ENCODE measurements around the gene ANO2.
"Not testable (repeated sequence)": the region's sequence is repeated elsewhere in the genome, so short reads cannot be mapped to it uniquely, and the experiment has no call there.

Gene ANO2

DNA sequence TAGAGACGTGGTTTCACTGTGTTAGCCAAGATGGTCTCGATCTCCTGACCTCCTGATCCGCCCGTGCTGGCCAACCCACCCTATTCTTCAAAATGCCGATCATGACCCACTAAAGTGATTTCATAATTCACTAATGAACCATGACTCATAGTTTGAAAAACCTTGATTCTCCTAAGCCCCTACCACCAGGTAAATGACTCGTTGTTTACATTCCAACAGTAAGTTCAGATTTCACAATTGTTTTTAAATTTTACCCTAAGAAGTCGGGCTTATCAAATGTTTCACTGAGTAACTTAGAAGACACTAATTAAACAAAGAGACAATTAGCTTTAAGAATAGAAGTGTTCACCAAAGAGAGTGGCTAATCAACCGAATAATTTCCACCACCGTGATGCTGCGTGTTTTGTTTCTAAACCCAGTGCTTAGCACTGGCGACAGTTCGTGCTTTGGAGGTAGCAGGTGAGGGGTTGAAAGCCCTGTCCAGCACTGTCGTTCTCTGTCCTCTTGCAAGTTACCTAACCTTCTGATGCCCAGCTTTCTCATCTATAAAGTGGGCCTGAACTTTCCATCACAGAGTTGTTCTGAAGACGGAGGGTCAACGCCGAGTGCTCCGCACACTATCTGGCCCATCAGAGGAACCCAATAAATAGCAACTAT, 376.6 kb downstream of the ANO2 start:
- FAIRE-seq (no peak), DNase-seq (ENCODE audit: insufficient read length, low spot score) (no peak)

DNA sequence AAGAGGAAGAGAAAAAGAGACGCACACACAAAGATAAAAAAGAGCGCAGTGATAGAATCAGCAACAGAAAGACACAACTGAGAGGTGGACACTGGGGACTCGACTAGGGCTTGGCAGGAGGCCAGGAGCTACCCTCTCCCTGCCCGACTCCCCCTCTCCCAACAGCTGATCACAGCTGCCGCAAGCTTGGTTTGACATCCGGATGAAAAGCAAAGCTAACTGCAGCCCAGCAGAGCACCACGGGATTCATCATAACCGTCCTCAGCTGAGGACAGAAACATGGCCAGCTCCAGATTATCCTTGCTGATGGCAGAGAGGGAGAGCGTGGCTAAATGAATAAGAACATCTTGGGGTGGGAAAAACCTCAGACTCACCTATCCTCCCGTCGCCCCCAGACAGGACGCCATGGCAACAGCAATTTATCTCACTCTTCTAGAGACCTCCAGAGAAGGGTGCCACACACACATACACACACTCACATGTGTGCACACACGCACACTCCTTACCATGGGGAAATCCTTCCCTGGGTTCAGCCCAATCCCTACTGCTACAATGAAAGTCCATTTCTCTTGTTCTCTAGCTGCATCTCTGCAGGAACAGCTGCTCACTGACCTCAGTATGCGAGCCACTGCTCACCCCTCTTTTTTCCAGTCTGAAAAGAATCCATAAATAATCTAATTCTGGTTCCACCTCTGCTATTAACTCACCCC, 377.9 kb downstream of the ANO2 start:
- FAIRE-seq: peak; percentile 13
- DNase-seq (ENCODE audit: insufficient read length, low spot score): no peak

DNA sequence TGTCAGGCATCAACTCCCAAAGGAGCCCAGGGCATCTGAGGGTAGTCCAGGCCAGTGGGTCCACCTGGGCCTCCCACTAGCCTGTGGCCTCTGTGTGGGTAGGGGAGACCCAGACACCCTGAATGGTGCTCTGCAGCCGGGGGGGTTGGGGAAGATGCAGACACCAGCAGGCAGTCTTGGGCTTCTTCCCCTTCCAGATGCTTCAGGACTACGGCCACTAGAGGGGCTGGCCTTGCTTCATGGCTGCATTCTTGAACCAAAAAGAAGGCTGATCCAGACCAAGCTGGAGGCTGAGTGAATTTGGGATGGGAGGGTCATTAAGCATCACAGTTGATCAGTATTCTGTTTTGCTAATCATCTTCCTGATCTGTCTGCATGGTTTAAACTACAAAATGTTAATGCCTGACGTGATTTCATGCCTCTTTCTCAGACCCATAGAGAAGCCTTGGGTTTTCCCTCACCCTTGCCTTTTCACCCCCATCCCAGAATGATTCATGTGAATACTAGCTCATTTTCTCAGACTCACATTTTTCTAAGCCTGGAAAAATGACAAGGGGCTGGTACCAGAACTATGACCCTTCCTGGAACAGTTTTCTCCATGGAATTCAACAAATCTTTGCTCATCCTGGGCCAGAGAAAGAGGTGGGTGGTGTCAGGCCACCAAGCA, 379.0 kb downstream of the ANO2 start:
- no peak for FAIRE-seq
- DNase-seq (ENCODE audit: insufficient read length, low spot score): no peak

DNA sequence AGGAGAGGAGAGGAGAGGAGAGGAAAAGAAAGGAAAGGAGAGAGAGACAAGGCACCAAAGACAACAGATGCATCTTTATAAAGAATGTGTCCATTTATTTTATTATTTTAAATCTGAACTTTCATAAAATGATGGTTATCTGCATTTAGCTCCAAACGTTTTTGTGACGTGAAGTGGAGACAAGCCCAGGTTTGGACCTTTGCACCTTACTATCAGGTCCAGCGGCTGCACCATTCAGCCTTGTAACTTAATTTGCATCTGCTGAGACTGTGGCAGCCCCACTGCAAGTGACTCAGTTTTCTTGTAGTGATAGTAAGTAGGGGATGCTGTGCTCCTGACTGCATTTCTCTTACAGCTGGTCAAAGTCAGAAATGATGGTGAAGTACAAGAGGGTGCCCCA, 382.5 kb downstream of the ANO2 start:
- DNase-seq (ENCODE audit: insufficient read length, low spot score) (no peak), FAIRE-seq (no peak)

DNA sequence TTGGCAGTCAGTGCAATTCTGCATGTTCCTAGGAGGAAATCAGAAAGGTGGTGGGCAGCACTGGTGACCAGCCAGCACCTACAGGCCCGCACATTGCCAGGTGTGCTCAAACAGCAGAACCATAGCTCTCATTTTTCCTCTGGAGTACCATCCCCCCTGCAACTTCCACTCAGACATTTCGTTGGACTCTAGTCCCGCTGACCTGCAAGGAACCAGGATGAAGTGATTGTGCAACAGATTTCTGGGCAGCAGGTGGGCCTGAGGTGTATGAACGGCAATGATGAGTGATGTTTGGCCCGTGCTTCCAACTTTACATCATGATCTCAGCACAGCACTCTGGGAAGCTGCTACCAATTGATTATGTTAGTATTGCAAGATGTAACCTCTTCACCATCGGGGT, 383.2 kb downstream of the ANO2 start:
- DNase-seq (ENCODE audit: insufficient read length, low spot score) (no peak), FAIRE-seq (no peak)

DNA sequence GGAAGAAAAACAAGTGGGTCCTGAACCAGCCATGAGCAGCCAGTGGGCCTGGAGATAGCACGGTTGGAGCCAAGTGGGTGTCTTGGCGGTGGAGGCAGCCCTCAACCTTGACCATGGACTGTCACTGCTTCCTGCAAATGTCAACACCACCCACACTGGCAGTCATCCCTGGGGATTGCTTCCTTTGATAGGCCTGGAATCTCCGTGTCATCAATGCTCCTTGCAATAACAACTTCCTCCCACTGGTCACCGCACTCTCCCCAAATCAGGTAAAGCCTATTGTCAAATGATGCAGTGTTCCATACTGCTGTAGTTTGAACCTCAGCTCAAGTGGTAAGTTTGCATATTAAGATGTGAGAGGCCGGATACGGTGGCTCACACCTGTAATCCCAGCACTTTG, 384.0 kb downstream of the ANO2 start:
- DNase-seq (ENCODE audit: insufficient read length, low spot score) (no peak), FAIRE-seq (no peak)

DNA sequence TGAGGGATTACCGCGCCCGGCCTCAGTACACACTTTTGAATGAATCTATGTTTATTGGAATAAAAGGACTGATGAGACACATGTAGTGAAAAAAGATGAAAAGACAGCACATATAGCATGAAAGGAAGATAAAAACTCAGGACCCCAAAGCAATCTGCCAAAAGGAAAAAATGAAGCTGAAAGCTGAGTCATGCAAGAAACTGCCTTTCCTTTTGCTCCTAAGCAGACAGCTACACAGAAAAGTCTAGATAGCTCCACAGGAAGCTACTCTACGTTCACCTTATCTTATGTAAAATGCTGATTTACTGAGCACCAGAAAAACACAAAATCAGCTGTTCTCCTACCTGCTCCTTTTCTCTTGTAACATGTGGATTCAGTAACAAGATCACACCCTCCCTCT, 384.8 kb downstream of the ANO2 start:
- FAIRE-seq: no peak

DNA sequence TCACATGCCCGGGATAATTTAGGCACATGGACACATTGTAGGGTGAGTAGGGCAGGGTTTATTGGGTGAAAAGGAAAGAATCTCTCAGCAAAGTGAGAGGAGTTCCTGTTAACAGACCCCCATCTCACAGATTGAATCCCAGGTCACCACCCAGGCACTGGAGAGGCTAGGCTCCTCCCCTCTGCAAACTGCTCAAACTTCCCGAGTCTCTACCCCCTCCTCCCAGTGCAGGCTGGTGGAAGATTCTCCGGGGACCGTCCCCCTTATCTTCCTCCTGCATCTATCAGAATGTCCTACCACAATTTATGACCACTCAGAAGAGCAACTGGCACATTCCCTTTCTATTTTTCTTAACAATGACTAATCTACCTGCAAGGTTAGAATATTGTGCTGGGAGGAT, 387.2 kb downstream of the ANO2 start:
- DNase-seq (ENCODE audit: insufficient read length, low spot score): no peak
- FAIRE-seq: no peak

More for the DNA sequence above, 384.8 kb downstream of the ANO2 start:
- no peak for DNase-seq (ENCODE audit: insufficient read length, low spot score)

DNA sequence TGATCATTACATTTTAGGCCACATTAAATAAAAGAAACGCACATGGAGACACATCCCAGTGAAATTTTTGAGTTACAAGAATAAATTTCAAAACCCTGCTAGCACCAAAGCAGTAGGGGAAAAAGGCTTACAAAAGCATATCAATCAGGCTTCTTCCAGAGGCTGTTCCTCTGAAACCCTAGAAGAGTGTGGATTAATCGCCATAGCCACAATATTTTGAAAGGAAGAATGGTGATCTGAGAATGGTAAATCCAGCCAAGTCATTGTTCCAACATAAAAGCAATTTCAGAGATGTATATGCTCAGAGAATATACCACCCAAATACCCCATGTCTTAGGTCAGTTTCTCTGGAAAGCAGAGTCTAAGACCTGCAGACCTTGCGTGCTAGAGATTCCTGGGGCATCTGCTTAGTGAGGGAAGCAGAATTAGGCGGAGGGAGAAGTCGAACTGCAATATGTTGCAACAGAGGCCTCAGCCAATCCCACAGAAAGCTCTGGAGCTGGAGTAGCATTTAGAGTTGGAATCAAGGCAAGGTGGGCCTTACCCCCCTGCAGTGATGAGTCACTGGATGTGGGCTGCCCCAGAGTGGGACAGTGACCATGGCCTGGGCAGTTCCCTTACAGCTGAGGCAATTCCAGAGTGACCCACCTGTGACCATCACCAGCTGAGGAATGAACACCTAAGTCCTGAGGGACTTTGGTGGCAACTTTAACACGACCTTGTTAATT, 387.9 kb downstream of the ANO2 start:
- DNase-seq (ENCODE audit: insufficient read length, low spot score) (no peak), FAIRE-seq (no peak)

DNA sequence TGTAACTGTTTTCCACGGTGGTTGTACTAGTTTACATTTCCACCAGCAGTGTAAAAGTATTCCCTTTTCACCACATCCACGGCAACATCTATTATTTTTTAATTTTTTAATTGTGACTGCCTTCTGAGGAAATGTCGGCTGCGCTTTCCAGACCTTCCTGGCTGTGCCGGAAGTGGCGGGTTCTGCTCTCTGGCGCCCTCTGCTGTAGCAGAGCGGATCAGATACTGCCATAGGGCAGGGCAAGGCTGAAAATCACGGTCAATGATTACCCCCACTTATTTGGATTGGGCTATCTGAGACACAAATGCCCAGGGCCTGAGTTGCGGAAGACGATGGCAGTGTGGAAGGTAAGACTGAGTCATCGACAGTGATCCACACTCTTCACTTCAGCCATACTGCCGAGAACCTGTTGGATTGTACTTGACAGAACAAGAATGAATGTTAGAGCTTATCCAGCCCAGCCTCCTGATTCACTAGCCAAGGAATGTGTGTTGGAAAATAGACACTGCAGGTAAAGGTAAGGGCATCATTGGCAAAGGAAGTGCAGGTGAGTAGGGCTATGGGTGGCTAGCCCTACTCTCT, 388.9 kb downstream of the ANO2 start:
- FAIRE-seq (peak; percentile 40), DNase-seq (ENCODE audit: insufficient read length, low spot score) (no peak)

DNA sequence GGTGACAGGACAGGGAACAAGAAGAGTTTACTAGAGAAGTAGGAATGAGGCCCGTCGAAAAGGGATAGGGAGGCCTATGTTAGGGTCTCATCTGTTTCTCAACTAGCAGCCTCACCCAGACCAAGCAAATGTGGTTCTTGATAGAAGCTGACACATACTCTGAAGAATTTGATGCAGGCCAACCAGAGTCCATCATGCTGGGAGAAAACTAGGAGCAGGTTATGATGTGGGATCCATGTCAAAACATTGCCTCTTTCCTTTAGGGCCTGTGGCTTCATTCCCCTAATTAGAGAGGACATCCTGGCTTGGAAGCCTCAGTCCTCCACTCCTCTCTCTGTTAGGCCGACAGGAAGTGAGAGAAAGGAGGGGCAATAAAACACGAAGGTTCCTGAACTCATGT, 390.3 kb downstream of the ANO2 start:
- DNase-seq (ENCODE audit: insufficient read length, low spot score) (no peak), FAIRE-seq (no peak)

DNA sequence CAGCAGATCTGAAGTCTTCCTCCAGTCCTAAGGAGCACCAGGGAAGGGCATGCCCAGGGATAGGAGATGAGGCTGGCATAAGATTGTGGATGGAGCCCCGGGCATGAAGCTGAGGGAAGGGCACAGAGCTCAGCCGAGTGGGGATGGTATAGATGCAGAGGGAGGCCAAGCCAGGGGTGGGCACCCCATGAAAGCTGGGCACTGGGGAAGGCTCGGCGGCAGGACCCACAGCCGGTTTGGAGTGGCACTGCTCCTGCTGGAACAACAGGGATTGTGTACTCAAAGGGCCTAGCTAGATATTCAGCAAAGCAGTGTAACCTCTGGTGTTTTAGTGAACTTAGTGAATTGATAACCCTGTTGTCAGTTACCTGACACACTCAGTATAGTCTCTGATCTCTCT, 396.0 kb downstream of the ANO2 start:
- DNase-seq (ENCODE audit: insufficient read length, low spot score) (no peak), FAIRE-seq (no peak)

DNA sequence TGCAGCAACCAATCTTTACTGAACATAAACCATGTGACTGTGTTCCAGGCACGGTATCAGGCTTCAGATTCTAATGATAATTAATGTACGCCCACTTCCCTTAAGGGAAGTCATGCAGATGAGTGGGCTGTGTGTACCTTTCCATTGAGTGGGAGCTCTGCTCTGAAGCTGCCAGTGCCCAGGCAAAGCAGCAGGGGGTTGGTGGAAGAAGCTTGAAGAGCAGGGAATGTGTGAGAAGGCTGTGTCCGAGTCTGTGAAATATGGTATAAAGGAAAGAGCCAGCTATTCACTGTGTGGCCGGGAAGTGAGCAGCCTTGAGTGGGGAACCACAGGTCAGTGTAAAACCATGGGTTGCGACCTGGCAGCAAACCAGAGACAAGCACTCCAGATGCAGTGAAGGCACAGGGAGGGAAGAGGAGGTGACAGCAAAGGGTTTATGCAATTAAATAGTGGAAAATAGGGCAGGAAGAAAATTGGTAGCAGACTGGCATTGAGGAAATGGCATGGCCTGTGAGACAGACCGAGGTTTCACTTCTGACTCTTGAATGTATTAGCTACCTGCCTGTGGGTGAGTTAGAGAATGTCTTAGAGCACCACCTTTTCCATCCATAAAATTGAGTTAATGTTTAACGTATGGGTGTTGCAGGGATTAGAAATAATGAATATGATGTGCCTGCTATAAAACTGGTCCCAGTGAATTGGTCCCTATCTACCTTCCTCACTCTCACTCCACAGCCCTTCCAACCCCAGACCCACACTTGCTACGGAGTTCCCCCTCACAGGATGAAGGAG, 396.7 kb downstream of the ANO2 start:
- no peak for FAIRE-seq
- no peak for DNase-seq (ENCODE audit: insufficient read length, low spot score)

DNA sequence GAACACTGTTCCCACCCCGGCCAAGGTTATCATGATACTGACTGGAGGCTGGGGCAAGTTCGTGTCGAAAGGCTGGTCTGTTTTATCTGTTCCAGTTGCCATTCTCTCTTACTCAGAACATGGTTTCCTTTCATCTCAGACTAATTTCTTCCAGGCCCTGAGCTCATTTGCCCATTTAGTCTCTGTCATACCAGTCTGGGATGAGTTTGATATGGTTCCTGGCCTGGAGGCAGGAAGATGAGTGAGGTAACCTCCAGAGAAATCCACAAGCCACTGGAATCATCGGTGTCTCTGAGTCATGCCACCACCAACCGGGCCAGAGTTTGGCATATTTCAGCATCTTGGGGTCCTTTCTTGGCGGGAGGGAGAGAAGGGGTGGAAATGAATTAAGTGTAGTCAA, 398.4 kb downstream of the ANO2 start:
- no peak for FAIRE-seq
- DNase-seq (ENCODE audit: insufficient read length, low spot score): no peak

DNA sequence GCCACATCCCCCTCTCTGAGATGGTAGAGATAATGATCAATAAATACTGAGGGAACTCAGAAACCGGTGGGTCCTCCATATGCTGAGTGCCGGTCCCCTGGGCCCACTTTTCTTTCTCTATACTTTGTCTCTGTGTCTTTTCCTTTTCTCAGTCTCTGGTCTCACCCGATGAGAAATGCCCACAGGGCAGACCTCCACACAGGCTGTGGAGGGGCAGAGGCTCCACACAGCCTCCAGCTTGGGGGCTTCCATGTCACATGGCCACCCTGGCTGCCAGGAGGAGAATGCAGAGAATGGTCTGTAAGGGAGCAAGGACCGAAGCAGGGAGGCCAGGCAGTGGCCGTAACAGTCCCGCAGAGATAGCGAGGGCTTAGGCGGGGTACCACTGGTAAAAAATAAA, 407.3 kb downstream of the ANO2 start:
- no peak for FAIRE-seq
- DNase-seq (ENCODE audit: insufficient read length, low spot score): no peak

DNA sequence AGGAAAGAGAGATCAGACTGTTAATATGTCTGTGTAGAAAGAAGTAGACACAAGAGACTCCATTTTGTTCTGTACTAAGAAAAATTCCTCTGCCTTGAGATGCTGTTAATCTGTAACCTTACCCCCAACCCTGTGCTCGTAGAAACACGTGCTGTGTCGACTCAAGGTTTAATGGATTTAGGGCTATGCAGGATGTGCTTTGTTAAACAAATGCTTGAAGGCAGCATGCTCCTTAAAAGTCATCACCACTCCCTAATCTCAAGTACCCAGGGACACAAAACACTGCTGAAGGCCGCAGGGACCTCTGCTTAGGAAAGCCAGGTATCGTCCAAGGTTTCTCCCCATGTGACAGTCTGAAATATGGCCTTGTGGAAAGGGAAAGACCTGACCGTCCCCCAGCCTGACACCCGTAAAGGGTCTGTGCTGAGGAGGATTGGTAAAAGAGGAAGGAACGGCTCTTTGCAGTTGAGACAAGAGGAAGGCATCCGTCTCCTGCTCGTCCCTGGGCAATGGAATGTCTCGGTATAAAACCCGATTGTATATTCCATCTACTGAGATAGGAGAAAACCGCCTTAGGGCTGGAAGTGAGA, 407.9 kb downstream of the ANO2 start:
- not testable (repeated sequence) for DNase-seq (ENCODE audit: insufficient read length, low spot score); FAIRE-seq

DNA sequence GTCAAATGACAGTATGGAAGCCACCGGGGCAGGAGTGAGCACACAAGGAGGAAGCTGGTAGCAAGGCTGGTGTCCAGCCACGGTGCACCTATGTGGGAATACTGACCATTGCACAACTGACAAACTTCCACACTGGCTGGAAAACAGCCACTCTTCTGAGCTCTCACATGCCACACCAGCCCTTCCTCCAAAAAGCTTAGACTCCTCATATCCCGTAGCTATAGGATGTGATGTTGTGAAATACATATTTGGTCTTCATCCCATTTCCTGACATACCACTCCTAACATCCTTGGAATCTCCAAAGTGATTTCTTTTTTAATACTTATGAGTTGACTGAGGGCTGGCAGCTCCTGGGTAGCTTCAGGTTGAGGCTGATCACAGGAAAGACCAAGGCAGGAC, 409.5 kb downstream of the ANO2 start:
- DNase-seq (ENCODE audit: insufficient read length, low spot score) (no peak), FAIRE-seq (no peak)

DNA sequence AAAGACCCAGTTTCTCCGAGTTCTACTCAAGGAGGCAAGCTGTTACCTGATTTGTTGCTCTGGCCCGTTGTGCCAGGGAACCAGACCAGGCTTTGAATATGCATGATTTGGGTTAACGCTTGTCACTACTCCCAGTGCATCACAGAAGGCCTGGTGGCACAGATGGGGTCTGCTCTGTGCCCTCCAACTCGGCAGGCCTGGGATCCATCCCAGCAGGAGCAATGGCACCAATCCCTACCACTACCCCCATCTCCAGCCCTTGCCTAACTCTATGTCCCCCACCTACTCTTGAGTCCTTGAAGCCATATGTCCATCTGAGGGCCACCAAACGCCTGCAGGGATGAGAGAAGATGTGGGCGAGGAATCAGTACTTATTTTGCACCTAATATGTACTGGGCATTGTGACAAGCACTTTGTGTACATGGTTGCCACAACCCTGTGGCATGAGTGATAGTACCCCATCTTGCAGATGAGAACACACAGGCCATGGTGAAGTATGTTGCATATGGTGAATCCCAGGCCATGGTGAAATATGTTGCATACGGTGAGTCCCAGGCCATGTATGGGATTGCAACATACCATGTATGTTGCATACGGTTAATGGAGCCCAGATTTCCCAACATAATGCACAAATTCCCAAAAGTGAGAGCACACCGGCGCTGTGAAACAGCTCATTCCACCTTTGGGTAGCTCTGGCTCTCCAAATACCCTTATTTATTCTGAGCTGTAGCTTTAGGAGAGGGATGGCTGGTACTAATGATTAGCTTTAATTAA, 410.4 kb downstream of the ANO2 start:
- DNase-seq (ENCODE audit: insufficient read length, low spot score): no peak
- FAIRE-seq: peak; percentile 81

DNA sequence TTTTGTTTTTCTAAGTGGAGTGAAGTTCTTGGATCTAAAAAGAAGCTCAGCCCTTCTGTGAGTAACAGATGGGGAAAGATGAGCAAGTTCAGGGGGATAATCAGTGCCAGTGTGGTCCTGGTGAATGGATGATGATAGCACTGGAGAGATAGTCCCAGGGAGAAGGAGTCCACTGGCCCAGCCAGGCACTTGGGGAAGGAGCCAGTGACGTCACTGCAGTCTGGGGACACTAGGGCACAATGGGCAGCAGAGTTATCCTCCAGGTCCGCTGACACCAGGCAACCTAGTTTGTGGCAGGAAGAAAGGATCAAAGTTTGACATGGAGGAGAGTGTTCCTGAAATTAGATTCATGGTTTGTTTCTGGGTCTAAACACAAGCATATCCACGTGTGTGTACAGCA, 411.7 kb downstream of the ANO2 start:
- FAIRE-seq (no peak), DNase-seq (ENCODE audit: insufficient read length, low spot score) (no peak)
